GM23338 (cell line): ENCODE data around the gene RBM12. TPM values are rescaled to one million over a fixed set of nuclear protein-coding genes. Genes with fewer than 3 reads are reported as not detected.

Experiments
- ATAC-seq: fragments of 200-7000 bp; cut with Tn5 transposase; 3 replicates; pipeline ENCODE4 v1.9.1; 2020
- DNase-seq: peaks from one replicate; pipeline ENCODE4 v3.0.0-alpha.2; 2015; ENCODE audit warnings: low spot score
- H2AFZ ChIP-seq: fragments of 200-600 bp; sonication (generic); 2 replicates; pipeline ENCODE4 v1.8.0; 2016; ENCODE audit warnings: antibody characterized with exemption, mild to moderate bottlenecking, moderate library complexity
- H3F3A ChIP-seq: fragments of 200-600 bp; sonication (generic); replicated peaks from 2 replicates; pipeline ENCODE4 v1.8.0; 2017; ENCODE audit warnings: antibody characterized with exemption, mixed run types, low read depth
- H3K27ac ChIP-seq: fragments of 200-600 bp; sonication (generic); 2 replicates; pipeline ENCODE4 v1.6.1; 2016; ENCODE audit warnings: low read depth
- H3K27me3 ChIP-seq: fragments of 200-600 bp; sonication (generic); 2 replicates; pipeline ENCODE4 v1.8.0; 2016; ENCODE audit warnings: mild to moderate bottlenecking, mixed run types, moderate library complexity; ENCODE audit not compliant: insufficient read depth
- H3K36me3 ChIP-seq: fragments of 200-600 bp; sonication (generic); 2 replicates; pipeline ENCODE4 v1.8.0; 2016; ENCODE audit warnings: mild to moderate bottlenecking; ENCODE audit not compliant: insufficient read depth
- H3K4me1 ChIP-seq: fragments of 200-600 bp; sonication (generic); 2 replicates; pipeline ENCODE4 v1.8.0; 2016; ENCODE audit warnings: mild to moderate bottlenecking, moderate library complexity; ENCODE audit not compliant: insufficient read depth
- H3K4me2 ChIP-seq: fragments of 200-600 bp; sonication (generic); 2 replicates; pipeline ENCODE4 v1.7.1; 2017; ENCODE audit warnings: mixed run types
- H3K4me3 ChIP-seq: fragments of 200-600 bp; sonication (generic); 2 replicates; pipeline ENCODE4 v1.6.1; 2016; ENCODE audit warnings: mixed run types
- H3K79me2 ChIP-seq: fragments of 200-600 bp; sonication (generic); replicated peaks from 2 replicates; pipeline ENCODE4 v1.8.0; 2017; ENCODE audit warnings: mild to moderate bottlenecking; ENCODE audit not compliant: insufficient read depth
- H3K9me2 ChIP-seq: fragments of 200-600 bp; sonication (generic); 2 replicates; pipeline ENCODE4 v1.8.0; 2017; ENCODE audit not compliant: insufficient read depth
- H4K20me1 ChIP-seq: fragments of 200-600 bp; sonication (generic); replicated peaks from 2 replicates; pipeline ENCODE4 v1.8.0; 2017; ENCODE audit warnings: mild to moderate bottlenecking; ENCODE audit not compliant: insufficient read depth
- H3K27ac Mint-ChIP-seq: 2 replicates; pipeline ENCODE4 v1.8.0; 2020; ENCODE audit warnings: inconsistent platforms, mild to moderate bottlenecking, moderate library complexity, mixed read lengths
- H3K27me3 Mint-ChIP-seq: 3 replicates; pipeline ENCODE4 v1.8.0; 2022; ENCODE audit warnings: low read depth, mild to moderate bottlenecking, moderate library complexity, mixed read lengths, inconsistent platforms; ENCODE audit not compliant: insufficient read depth, poor library complexity
- H3K36me3 Mint-ChIP-seq: 3 replicates; pipeline ENCODE4 v1.8.0; 2021; ENCODE audit warnings: low read depth, mild to moderate bottlenecking, inconsistent platforms, moderate library complexity, mixed read lengths
- H3K4me1 Mint-ChIP-seq: 3 replicates; pipeline ENCODE4 v1.8.0; 2020; ENCODE audit warnings: mild to moderate bottlenecking, inconsistent platforms, mixed read lengths
- H3K4me3 Mint-ChIP-seq: 3 replicates; pipeline ENCODE4 v1.8.0; 2021; ENCODE audit warnings: moderate library complexity, mild to moderate bottlenecking, inconsistent platforms, mixed read lengths
- H3K9me3 Mint-ChIP-seq: 3 replicates; pipeline ENCODE4 v1.8.0; 2020; ENCODE audit warnings: moderate library complexity, mild to moderate bottlenecking, inconsistent platforms, mixed read lengths
- CREB1 ChIP-seq: fragments of 250-450 bp; sonication (Bioruptor Pico); IDR thresholded peaks from 2 replicates; pipeline ENCODE4 v1.5.0; 2020; ENCODE audit warnings: low read depth, mild to moderate bottlenecking, moderate library complexity
- CTCF ChIP-seq, 2 experiments: fragments of 200-600 bp in 1 of 2; sonication (generic) in 1 of 2; conservative IDR thresholded peaks; 2 replicates each; pipeline versions ENCODE4 v1.5.1 to v1.6.1; 2016 to 2017; ENCODE audit warnings: antibody characterized with exemption in 2 of 2, low read depth in 2 of 2, mild to moderate bottlenecking in 2 of 2, moderate library complexity in 1 of 2
- ETS1 ChIP-seq: IDR thresholded peaks from 2 replicates; pipeline ENCODE4 v1.6.1; 2016; ENCODE audit warnings: antibody characterized with exemption
- EZH2phosphoT487 ChIP-seq: fragments of 200-600 bp; sonication (generic); IDR thresholded peaks from one replicate; pipeline ENCODE4 v1.8.1; 2018; ENCODE audit warnings: antibody characterized with exemption; ENCODE audit not compliant: unreplicated experiment
- JUNB ChIP-seq: IDR thresholded peaks from one replicate; pipeline ENCODE4 v1.6.1; 2016; ENCODE audit warnings: antibody characterized with exemption; ENCODE audit not compliant: unreplicated experiment
- POLR2AphosphoS5 ChIP-seq: IDR thresholded peaks from 2 replicates; pipeline ENCODE4 v1.6.1; 2016; ENCODE audit warnings: antibody characterized with exemption, low read depth
- REST ChIP-seq: IDR thresholded peaks from one replicate; pipeline ENCODE4 v1.6.1; 2018; ENCODE audit warnings: antibody characterized with exemption; ENCODE audit not compliant: unreplicated experiment
- STAT1 ChIP-seq: IDR thresholded peaks from one replicate; pipeline ENCODE4 v1.6.1; 2016; ENCODE audit warnings: antibody characterized with exemption; ENCODE audit not compliant: unreplicated experiment
- ZNF331 ChIP-seq: fragments of 250-450 bp; sonication (Bioruptor Pico); IDR thresholded peaks from 2 replicates; pipeline ENCODE4 v1.5.0; 2020; ENCODE audit warnings: low read depth, mild to moderate bottlenecking, moderate library complexity
- ZNF462 ChIP-seq: fragments of 250-450 bp; sonication (Bioruptor Pico); IDR thresholded peaks from 2 replicates; pipeline ENCODE4 v1.5.0; 2020; ENCODE audit warnings: mild to moderate bottlenecking, moderate library complexity
- polyA plus RNA-seq: library from polyadenylated mRNA; unstranded; fragments of >200 nt; fragmentation: Nextera tagmentation; extraction: Ambion mirVana; gene quantifications from 2 replicates; pipeline ENCODE4 v1.2.1, GENCODE V29; 2016
- total RNA-seq: library from RNA; depleted of rRNA; stranded (reverse); fragments of >200 nt; shearing (Covaris generic); gene quantifications from 2 replicates; pipeline ENCODE4 v1.2.3, GENCODE V29; 2014

Gene RBM12
- total and polyA plus RNA-seq, 2 experiments from 2014 or later = 22.3 to 82.2 TPM

GRCh38 chr20:35651958-35652357 is 12.7 kb downstream of the RBM12 start:
- no peak for DNase-seq
- no peaks in the 10 kb centered on the region for H3K27me3 Mint-ChIP-seq
- H3K4me3 Mint-ChIP-seq = no peak overlapping the region
- Histone ChIP-seq H3K4me1 (peaks cover under 1% of the 10 kb centered on the region), H3K79me2 (peaks cover 100% of the 10 kb centered on the region), H4K20me1 (peaks cover 84% of the 10 kb centered on the region), H3K9me2 (no peaks in the 10 kb centered on the region), H3K36me3 (peaks cover 11% of the 10 kb centered on the region), H3K27me3 (no peaks in the 10 kb centered on the region), H2AFZ (no peak overlapping the region), H3K27ac (no peak overlapping the region), H3F3A (0 out of 2 replicates have a peak, but pooled peaks cover 5% of the 10 kb centered on the region), H3K4me3 (no peak overlapping the region), H3K4me2 (no peak overlapping the region)
- no peaks in the 10 kb centered on the region for H3K9me3 Mint-ChIP-seq
- TF ChIP-seq CTCF (conservative IDR thresholded peaks at IDR 0.05; ENCODE audit: low read depth in 2 of 2) (no peak), JUNB (no peak), STAT1 (no peak), CREB1 (CRISPR knock-in tag) (no peak), EZH2phosphoT487 (no peak), POLR2AphosphoS5 (no peak), ZNF331 (no peak), ETS1 (no peak), REST (no peak), ZNF462 (CRISPR knock-in tag) (no peak)
- peaks cover 9% of the 10 kb centered on the region; the same call in 2 of the 3 replicates for H3K36me3 Mint-ChIP-seq
- no peak overlapping the region for H3K27ac Mint-ChIP-seq
- H3K4me1 Mint-ChIP-seq = no peaks in the 10 kb centered on the region; the same call in 2 of the 3 replicates
- ATAC-seq = no peak
